Right ventricle myocardium superior (tissue), 1 donor: ENCODE results near the gene COMMD4. TPM values are rescaled to one million over a fixed set of nuclear protein-coding genes. Genes with fewer than 3 reads are reported as not detected.
A peak's percentile ranks its signal among the peaks of the same experiment; 100 is the strongest.

Experiments used
- ATAC-seq: fragments of 200-7000 bp; cut with Tn5 transposase; one replicate; pipeline ENCODE4 v1.9.1; 2020; ENCODE audit warnings: mild to moderate bottlenecking; ENCODE audit not compliant: poor library complexity
- DNase-seq: peaks from one replicate; pipeline ENCODE4 v3.0.0-alpha.2; 2020
- intact Hi-C: fragments of 100-400 bp; cut with DNase I; formaldehyde crosslinking; loops from one replicate; pipeline ENCODE4 v1.11.2; 2022
- total RNA-seq: library from RNA; stranded (reverse); fragmentation: NEBNext Ultra II Directional; extraction: Animal tissue kit (Norgen Biotek cat#: 25700); gene quantifications from one replicate; pipeline ENCODE4 v1.2.1, GENCODE V29; 2021
- donor health status: DM: no; HTN: yes; CAD: no; lungs with severe emphysema.

Gene COMMD4
- total RNA-seq, 1 donor from 2014 or later = 40.7 TPM

DNA sequence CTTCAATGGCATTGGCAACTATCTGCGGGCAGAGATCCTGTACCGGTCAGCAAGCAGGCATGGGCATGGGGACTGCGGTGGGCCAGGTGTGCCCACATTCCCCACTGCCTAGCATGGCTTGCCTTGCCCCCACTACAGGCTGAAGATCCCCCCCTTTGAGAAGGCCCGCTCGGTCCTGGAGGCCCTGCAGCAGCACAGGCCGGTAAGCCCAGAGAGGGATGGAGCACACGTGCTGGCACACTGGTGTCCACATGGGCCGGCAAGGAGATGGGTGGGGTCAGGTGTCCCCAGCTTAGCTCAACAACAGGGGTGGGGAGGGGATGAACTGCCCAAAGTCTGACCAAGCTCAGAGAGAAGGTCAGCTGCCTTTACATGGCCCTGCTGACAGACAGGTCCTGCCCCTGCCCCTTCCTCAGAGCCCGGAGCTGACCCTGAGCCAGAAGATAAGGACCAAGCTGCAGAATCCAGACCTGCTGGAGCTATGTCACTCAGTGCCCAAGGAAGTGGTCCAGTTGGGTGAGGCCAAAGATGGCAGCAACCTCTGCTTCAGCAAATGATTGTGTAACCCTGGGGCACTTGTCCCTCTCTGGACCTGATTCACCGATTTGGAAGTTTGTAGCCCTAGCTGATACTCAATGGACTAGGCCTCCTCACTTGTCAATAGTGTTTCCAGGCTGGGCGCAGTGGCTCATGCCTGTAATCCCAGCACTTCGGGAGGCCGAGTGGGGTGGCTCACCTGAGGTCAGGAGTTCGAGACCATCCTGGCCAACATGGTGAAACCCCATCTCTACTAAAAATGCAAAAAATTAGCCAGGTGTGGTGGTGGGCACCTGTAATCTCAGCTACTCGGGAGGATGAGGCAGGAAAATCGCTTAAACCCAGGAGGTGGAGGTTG is 16.6 kb downstream of the COMMD4 start:
- DNase-seq = peak; percentile 33
- intact Hi-C loops = no loop called here

GRCh38 chr15:75353604-75354003 is 17.7 kb downstream of the COMMD4 start:
- intact Hi-C loops = no loop called here
- no peak for ATAC-seq

More for the DNA sequence above, 16.6 kb downstream of the COMMD4 start:
- no peak for ATAC-seq

DNA sequence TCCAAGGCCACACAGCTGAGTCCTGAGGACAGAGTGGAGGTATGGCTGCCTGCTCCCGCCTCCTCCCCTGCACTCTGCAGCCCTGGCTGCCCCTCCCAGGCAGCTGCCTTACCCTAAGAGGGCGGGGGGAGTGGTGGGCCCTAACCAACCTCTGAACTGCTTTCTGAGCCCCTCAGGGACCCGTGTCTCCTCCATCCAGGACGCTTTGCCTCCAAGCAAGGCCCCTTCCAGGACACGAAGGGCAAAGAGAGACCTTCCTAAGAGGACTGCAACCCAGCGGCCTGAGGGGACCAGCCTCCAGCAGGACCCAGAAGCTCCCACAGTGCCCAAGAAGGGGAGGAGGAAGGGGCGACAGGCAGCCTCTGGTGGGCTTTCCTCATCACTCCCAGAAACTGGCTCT is 18.6 kb downstream of the COMMD4 start:
- ATAC-seq (no peak), DNase-seq (no peak)
- intact Hi-C loops = no loop called here

More at GRCh38 chr15:75353604-75354003, 17.7 kb downstream of the COMMD4 start:
- peak; percentile 26 for DNase-seq

DNA sequence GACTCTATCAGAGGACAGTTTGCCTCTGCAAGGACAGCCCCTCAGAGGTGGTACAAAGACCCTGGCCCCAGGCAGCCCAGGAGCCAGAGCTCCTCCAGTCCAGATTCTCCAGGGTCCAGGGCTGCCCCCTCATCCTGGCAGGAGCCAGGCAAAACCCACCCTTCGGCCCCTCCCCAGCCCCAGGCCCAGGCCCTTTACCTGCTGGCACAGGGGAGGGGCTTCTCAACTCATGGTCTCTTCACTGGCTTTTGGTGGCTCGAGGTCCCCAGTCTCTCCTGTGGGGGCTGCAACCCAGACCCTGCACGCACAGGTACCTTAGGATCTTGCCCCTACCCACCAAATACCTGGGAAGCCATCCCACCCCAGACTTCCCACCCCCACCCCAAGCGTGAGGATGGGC is 19.5 kb downstream of the COMMD4 start:
- DNase-seq = no peak
- ATAC-seq = no peak
- intact Hi-C loops = no loop called here

GRCh38 chr15:75356006-75356405 is 20.1 kb downstream of the COMMD4 start:
- intact Hi-C loops = no loop called here
- no peak for DNase-seq

GRCh38 chr15:75356517-75356916 is 20.7 kb downstream of the COMMD4 start:
- no peak for DNase-seq
- ATAC-seq = no peak
- intact Hi-C loops = no loop called here

More at GRCh38 chr15:75356006-75356405, 20.1 kb downstream of the COMMD4 start:
- no peak for ATAC-seq

DNA sequence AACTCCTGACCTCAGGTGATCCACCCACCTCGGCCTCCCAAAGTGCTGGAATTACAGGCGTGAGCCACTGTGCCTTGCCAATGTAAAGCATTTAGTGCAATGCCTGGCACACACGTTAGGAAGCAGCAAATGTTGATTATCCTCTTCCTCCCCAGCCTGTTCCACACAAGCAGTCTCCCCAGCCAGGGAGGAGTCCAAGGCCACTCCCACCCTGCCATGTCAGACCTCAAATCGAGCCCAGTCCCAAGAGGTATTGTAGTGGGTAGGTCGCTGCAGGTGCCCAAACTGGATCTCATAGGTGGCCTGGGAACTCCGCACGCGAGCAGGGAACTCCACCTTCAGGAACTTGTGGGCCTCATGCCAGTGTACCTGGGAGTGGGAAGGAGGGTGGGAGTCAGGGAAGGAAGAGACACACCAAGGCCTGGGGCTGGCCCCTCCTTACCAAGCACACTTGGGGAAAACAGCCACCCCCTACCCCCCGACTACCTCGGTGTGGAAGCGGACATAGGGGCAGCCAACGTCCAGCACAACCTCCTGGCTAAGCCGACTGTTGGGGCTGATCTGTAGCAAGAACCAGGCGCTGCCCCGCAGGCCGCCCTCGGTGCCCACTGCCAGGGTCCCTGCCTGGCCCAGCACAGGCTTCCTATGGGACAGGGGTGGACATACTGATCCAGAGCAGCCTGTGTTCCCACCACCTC is 22.3 kb downstream of the COMMD4 start:
- DNase-seq (no peak), ATAC-seq (no peak)
- intact Hi-C loops = no loop called here

GRCh38 chr15:75358771-75359536 is 23.1 kb downstream of the COMMD4 start:
- intact Hi-C loops = no loop called here
- DNase-seq (no peak), ATAC-seq (no peak)

GRCh38 chr15:75359537-75360250 is 23.8 kb downstream of the COMMD4 start:
- no peak for ATAC-seq
- intact Hi-C loops = loop anchor here (10.0 kb wide), 1 partner anchor 325 kb away; no protein-coding TSS in a partner anchor
- no peak for DNase-seq

DNA sequence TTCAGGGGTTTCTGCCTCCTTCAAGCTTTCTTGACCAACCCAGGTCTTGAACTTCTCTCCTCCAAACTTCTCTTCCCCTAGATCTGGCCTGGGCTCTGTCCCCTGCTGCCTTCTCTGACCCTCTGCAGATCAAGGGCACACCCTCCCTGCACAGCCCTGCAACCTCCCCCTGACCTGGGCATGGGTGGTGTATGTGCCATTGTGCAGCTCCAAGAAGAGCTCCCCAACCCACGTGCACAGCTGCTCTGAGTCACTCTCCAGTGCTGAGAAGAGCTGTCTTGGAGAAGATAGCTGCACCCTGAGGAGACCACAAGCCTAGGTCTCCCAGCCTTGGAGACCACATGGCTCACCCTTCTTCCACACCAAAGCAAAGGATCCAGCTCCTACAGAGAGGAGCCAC is 24.5 kb downstream of the COMMD4 start:
- ATAC-seq (no peak), DNase-seq (no peak)
- intact Hi-C loops = loop anchor here (10.0 kb wide), 1 partner anchor 324 kb away; no protein-coding TSS in a partner anchor

DNA sequence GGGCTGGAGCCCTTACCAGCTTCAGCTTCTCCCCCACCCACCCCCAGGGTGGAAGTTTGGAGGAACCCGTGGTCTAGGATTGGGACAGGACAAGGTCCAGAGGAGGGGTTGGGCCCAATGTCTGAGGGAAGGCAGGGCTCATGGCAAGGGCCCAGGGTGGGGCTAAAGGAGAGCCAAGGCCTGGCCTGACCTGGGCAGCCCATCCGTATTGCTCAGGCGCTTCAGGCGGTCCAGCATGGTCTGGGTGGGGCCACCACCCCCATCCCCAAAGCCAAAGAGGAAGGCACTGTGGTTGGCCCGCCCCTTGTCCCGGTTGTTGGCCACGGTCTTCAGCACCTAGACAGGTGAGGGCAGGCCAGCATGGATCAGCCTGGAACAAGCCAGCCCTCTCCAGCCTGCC is 25.0 kb downstream of the COMMD4 start:
- ATAC-seq (no peak), DNase-seq (no peak)
- intact Hi-C loops = loop anchor here (10.0 kb wide), 1 partner anchor 324 kb away; no protein-coding TSS in a partner anchor

GRCh38 chr15:75361361-75361988 is 25.6 kb downstream of the COMMD4 start:
- intact Hi-C loops = loop anchor here (10.0 kb wide), 1 partner anchor 323 kb away; no protein-coding TSS in a partner anchor
- DNase-seq (no peak), ATAC-seq (no peak)

- ATAC-seq = no peak
- DNase-seq = no peak
- intact Hi-C loops = loop anchor here (10.0 kb wide), 1 partner anchor 323 kb away; no protein-coding TSS in a partner anchor
Measured at GRCh38 chr15:75361989-75362641, 26.3 kb downstream of the COMMD4 start.

GRCh38 chr15:75362642-75363249 is 26.9 kb downstream of the COMMD4 start:
- DNase-seq = no peak
- intact Hi-C loops = loop anchor here (10.0 kb wide), 1 partner anchor 322 kb away; no protein-coding TSS in a partner anchor
- no peak for ATAC-seq

DNA sequence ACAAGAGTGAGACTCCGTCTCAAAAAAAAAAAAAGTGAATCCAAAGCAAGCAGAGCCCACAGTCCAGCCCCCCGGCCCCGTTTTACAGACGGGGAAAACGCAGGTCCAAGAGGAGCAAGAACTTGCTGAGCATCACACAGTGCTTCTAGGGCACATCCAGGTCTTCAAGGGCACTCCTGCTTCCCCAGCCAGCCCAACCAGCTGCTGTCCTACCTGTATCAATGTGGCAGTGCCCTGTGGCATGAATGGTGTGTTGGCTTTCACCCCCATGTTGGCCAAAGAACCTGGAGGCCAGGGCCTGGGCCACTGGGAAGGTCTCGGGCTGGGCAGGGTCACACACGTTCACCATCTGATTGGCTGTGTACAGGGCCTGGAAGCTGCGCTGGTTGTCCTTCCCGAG is 27.9 kb downstream of the COMMD4 start:
- ATAC-seq = no peak
- intact Hi-C loops = loop anchor here (10.0 kb wide), 1 partner anchor 321 kb away; no protein-coding TSS in a partner anchor
- no peak for DNase-seq

- no peak for ATAC-seq
- intact Hi-C loops = loop anchor here (10.0 kb wide), 1 partner anchor 320 kb away; no protein-coding TSS in a partner anchor
Measured at GRCh38 chr15:75364881-75365280, 29.0 kb downstream of the COMMD4 start.

GRCh38 chr15:75366163-75366562 is 30.3 kb downstream of the COMMD4 start:
- ATAC-seq = no peak
- DNase-seq = no peak
- intact Hi-C loops = loop anchor here (10.0 kb wide), 1 partner anchor 319 kb away; no protein-coding TSS in a partner anchor

More at GRCh38 chr15:75364881-75365280, 29.0 kb downstream of the COMMD4 start:
- DNase-seq = no peak
